Measurements from ENCODE around the gene DUSP16.

Gene DUSP16

DNA sequence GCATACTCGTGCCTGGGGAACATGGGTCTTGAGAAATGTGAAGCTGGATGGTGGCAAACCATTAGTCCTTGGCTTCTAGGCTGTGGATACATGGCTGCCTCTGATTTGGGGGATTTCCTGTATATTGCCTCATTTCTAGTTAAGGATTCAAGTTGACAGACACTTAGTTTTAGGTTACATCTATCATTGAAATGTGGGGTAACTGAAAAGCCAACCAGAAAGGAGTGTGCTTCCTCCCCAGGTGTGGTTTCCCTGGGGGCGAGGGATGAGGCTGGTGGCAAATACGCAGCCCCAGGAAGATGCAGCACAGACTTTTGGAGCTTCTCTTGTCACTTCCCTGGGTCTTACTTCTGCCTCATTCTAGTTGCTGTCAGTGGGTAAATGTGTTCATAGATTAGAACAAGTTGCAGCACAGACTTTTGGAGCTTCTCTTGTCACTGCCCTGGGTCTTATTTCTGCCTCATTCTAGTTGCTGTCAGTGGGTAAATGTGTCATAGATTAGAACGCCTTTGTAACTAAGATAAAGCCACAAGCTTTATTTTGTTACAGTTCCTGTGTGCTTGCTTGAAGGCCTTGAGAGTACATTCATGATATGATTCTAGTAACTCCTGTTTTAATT, 120.7 kb downstream of the DUSP16 start:
- Histone ChIP-seq H3K18ac (ENCODE audit: low read length) (no peak overlapping the region), H3K23ac (ENCODE audit: low read depth, low read length, poor library complexity) (no peak overlapping the region), H3K9me3 (replicated peaks in 1 of 2; ENCODE audit: control insufficient read depth in 2 of 2, insufficient read depth in 1 of 2, low read depth in 1 of 2, low read length in 2 of 2) (no peaks in the 10 kb centered on the region), H2AK5ac (ENCODE audit: low read depth, low read length) (no peak overlapping the region), H3K4me1 (ENCODE audit: control insufficient read depth in 2 of 2, insufficient read depth in 1 of 2, low read depth in 1 of 2, low read length in 2 of 2) (no peaks in the 10 kb centered on the region), H4K8ac (ENCODE audit: low read depth, low read length) (no peak overlapping the region), H3K4ac (ENCODE audit: low read length) (no peak overlapping the region), H3K4me3 (ENCODE audit: low read length in 2 of 2) (no peak overlapping the region), H4K91ac (ENCODE audit: low read depth, low read length, poor library complexity) (no peak overlapping the region), H3K4me2 (ENCODE audit: insufficient read depth, low read length, poor library complexity, severe bottlenecking) (no peak overlapping the region), H2BK15ac (ENCODE audit: low read length) (no peak overlapping the region), H2AFZ (ENCODE audit: low read length) (no peak overlapping the region), H2BK5ac (ENCODE audit: low read length) (no peak overlapping the region), H3K27me3 (ENCODE audit: control insufficient read depth in 3 of 3, insufficient read depth in 3 of 3, low read depth in 1 of 3, low read length in 3 of 3) (no peaks in the 10 kb centered on the region), H3K27ac (replicated peaks; ENCODE audit: low read length) (no peak overlapping the region), H3K9ac (ENCODE audit: low read depth, low read length, poor library complexity) (no peak overlapping the region), H3K79me1 (ENCODE audit: low read depth, low read length) (no peaks in the 10 kb centered on the region), H3K36me3 (replicated peaks in 1 of 2; ENCODE audit: control insufficient read depth in 2 of 2, insufficient read depth in 2 of 2, low read length in 2 of 2) (no peaks in the 10 kb centered on the region), H2BK120ac (ENCODE audit: low read depth, low read length) (no peak overlapping the region), H3K14ac (ENCODE audit: low read length) (no peak overlapping the region), H2BK12ac (ENCODE audit: low read length) (no peak overlapping the region)
- WGBS, 2 donors (ENCODE audit: extremely low coverage in 2 of 2, insufficient read length in 2 of 2, insufficient replicate concordance in 1 of 2): no CpG with 5 or more reads among the region's 4 CpGs
- DNase-seq (ENCODE audit: low spot score): no peak

DNA sequence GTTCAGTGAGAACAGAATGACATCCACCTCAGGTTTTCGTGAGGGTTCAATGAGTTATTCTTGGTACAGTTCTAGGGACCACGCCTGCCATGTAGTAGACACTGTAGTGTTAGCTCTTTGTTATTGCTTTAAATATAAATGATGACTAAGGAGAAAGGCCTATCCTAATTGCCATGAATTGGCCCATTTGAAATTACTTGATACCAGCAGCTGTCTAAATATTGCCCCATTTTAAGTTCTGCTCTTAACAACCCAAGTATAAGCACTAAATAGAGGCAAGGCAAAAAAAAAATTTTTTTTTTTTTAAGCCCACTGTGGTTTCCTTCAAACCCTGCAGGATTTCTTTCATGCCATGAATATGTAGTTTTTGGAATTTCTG, 121.2 kb downstream of the DUSP16 start:
- Histone ChIP-seq H3K9me3 (replicated peaks in 1 of 2; ENCODE audit: control insufficient read depth in 2 of 2, insufficient read depth in 1 of 2, low read depth in 1 of 2, low read length in 2 of 2) (no peaks in the 10 kb centered on the region), H2AFZ (ENCODE audit: low read length) (no peak overlapping the region), H3K4ac (ENCODE audit: low read length) (no peak overlapping the region), H3K23ac (ENCODE audit: low read depth, low read length, poor library complexity) (no peak overlapping the region), H3K4me3 (ENCODE audit: low read length in 2 of 2) (no peak overlapping the region), H3K27ac (replicated peaks; ENCODE audit: low read length) (no peak overlapping the region), H2BK120ac (ENCODE audit: low read depth, low read length) (no peak overlapping the region), H4K8ac (ENCODE audit: low read depth, low read length) (no peak overlapping the region), H3K79me1 (ENCODE audit: low read depth, low read length) (no peaks in the 10 kb centered on the region), H3K36me3 (replicated peaks in 1 of 2; ENCODE audit: control insufficient read depth in 2 of 2, insufficient read depth in 2 of 2, low read length in 2 of 2) (no peaks in the 10 kb centered on the region), H3K4me1 (ENCODE audit: control insufficient read depth in 2 of 2, insufficient read depth in 1 of 2, low read depth in 1 of 2, low read length in 2 of 2) (no peaks in the 10 kb centered on the region), H4K91ac (ENCODE audit: low read depth, low read length, poor library complexity) (no peak overlapping the region), H2AK5ac (ENCODE audit: low read depth, low read length) (no peak overlapping the region), H3K9ac (ENCODE audit: low read depth, low read length, poor library complexity) (no peak overlapping the region), H3K18ac (ENCODE audit: low read length) (no peak overlapping the region), H2BK12ac (ENCODE audit: low read length) (no peak overlapping the region), H3K27me3 (ENCODE audit: control insufficient read depth in 3 of 3, insufficient read depth in 3 of 3, low read depth in 1 of 3, low read length in 3 of 3) (no peaks in the 10 kb centered on the region), H3K4me2 (ENCODE audit: insufficient read depth, low read length, poor library complexity, severe bottlenecking) (no peak overlapping the region), H3K14ac (ENCODE audit: low read length) (no peak overlapping the region), H2BK15ac (ENCODE audit: low read length) (no peak overlapping the region), H2BK5ac (ENCODE audit: low read length) (no peak overlapping the region)
- DNase-seq (ENCODE audit: low spot score): no peak
- WGBS, 2 donors (ENCODE audit: extremely low coverage in 2 of 2, insufficient read length in 2 of 2, insufficient replicate concordance in 1 of 2): no CpG with 5 or more reads among the region's 2 CpGs

DNA sequence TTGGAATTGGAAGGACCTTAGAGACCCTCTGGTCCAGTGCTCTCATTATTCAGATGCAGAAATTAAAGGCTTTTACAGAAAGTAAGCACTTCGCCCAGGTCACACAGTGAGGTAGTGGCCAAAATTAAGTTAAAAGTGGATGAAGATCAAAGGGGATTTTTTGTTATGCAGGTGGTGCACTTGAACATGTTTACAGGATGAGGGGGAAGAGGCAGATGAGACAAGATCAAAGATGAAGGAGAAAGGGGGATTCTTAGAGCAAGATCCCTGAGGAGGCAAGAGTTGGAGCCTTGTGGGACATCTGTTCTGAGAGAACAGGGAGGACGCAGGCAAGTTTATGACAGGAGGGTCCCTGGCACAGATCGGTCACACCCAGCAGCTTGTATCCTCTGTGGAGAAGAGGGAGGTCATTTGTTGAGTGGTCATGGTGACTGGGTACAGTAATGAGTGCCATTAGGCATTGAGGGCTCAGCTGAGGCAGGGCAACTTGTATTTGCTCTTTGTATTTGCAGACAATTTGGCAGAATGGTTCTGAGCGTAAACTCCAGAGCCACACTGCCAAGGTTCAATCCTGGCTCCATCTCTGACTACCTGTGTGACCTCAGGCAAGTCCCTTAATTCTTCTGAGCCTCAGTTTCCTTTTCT, 121.8 kb downstream of the DUSP16 start:
- Histone ChIP-seq H3K27ac (replicated peaks; ENCODE audit: low read length) (no peak overlapping the region), H2AK5ac (ENCODE audit: low read depth, low read length) (no peak overlapping the region), H4K91ac (ENCODE audit: low read depth, low read length, poor library complexity) (no peak overlapping the region), H3K9ac (ENCODE audit: low read depth, low read length, poor library complexity) (no peak overlapping the region), H3K4me3 (ENCODE audit: low read length in 2 of 2) (no peak overlapping the region), H2BK15ac (ENCODE audit: low read length) (no peak overlapping the region), H2BK120ac (ENCODE audit: low read depth, low read length) (no peak overlapping the region), H3K79me1 (ENCODE audit: low read depth, low read length) (no peaks in the 10 kb centered on the region), H3K18ac (ENCODE audit: low read length) (no peak overlapping the region), H4K8ac (ENCODE audit: low read depth, low read length) (no peak overlapping the region), H3K14ac (ENCODE audit: low read length) (no peak overlapping the region), H2BK5ac (ENCODE audit: low read length) (no peak overlapping the region), H2BK12ac (ENCODE audit: low read length) (no peak overlapping the region), H3K27me3 (ENCODE audit: control insufficient read depth in 3 of 3, insufficient read depth in 3 of 3, low read depth in 1 of 3, low read length in 3 of 3) (no peaks in the 10 kb centered on the region), H3K23ac (ENCODE audit: low read depth, low read length, poor library complexity) (no peak overlapping the region), H3K4me1 (ENCODE audit: control insufficient read depth in 2 of 2, insufficient read depth in 1 of 2, low read depth in 1 of 2, low read length in 2 of 2) (no peaks in the 10 kb centered on the region), H2AFZ (ENCODE audit: low read length) (no peak overlapping the region), H3K4ac (ENCODE audit: low read length) (no peak overlapping the region), H3K36me3 (replicated peaks in 1 of 2; ENCODE audit: control insufficient read depth in 2 of 2, insufficient read depth in 2 of 2, low read length in 2 of 2) (no peaks in the 10 kb centered on the region), H3K4me2 (ENCODE audit: insufficient read depth, low read length, poor library complexity, severe bottlenecking) (no peak overlapping the region), H3K9me3 (replicated peaks in 1 of 2; ENCODE audit: control insufficient read depth in 2 of 2, insufficient read depth in 1 of 2, low read depth in 1 of 2, low read length in 2 of 2) (no peaks in the 10 kb centered on the region)
- no CpG with 5 or more reads among the region's 4 CpGs for WGBS, 2 donors (ENCODE audit: extremely low coverage in 2 of 2, insufficient read length in 2 of 2, insufficient replicate concordance in 1 of 2)
- no peak for DNase-seq (ENCODE audit: low spot score)

DNA sequence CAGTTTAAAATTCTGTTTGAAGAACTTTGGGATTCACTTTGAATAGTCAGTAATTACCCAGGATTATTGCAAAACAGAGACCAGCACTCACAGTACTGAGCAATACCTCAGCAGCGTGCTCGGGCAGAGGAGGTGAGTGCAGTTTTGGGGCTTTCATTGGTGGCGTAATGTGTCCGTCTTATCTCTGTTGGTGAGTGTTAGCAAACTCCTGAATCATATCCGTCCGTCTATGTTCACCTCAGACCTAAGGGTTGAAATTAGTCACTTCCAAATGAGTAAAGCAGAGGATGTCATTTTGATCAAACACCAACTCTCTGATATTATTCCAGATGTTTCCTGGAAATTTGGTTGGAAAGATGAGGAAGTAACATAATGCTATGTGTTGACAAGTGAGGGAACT, 123.0 kb downstream of the DUSP16 start:
- Histone ChIP-seq H3K4me3 (ENCODE audit: low read length in 2 of 2) (no peak overlapping the region), H2BK12ac (ENCODE audit: low read length) (no peak overlapping the region), H3K18ac (ENCODE audit: low read length) (no peak overlapping the region), H3K36me3 (replicated peaks in 1 of 2; ENCODE audit: control insufficient read depth in 2 of 2, insufficient read depth in 2 of 2, low read length in 2 of 2) (no peaks in the 10 kb centered on the region), H2BK120ac (ENCODE audit: low read depth, low read length) (no peak overlapping the region), H2AK5ac (ENCODE audit: low read depth, low read length) (no peak overlapping the region), H3K4me2 (ENCODE audit: insufficient read depth, low read length, poor library complexity, severe bottlenecking) (no peak overlapping the region), H3K27ac (replicated peaks; ENCODE audit: low read length) (no peak overlapping the region), H4K8ac (ENCODE audit: low read depth, low read length) (no peak overlapping the region), H3K9me3 (replicated peaks in 1 of 2; ENCODE audit: control insufficient read depth in 2 of 2, insufficient read depth in 1 of 2, low read depth in 1 of 2, low read length in 2 of 2) (no peaks in the 10 kb centered on the region), H3K4ac (ENCODE audit: low read length) (no peak overlapping the region), H3K9ac (ENCODE audit: low read depth, low read length, poor library complexity) (no peak overlapping the region), H3K14ac (ENCODE audit: low read length) (no peak overlapping the region), H4K91ac (ENCODE audit: low read depth, low read length, poor library complexity) (no peak overlapping the region), H3K79me1 (ENCODE audit: low read depth, low read length) (no peaks in the 10 kb centered on the region), H3K27me3 (ENCODE audit: control insufficient read depth in 3 of 3, insufficient read depth in 3 of 3, low read depth in 1 of 3, low read length in 3 of 3) (no peaks in the 10 kb centered on the region), H2AFZ (ENCODE audit: low read length) (no peak overlapping the region), H2BK5ac (ENCODE audit: low read length) (no peak overlapping the region), H3K4me1 (ENCODE audit: control insufficient read depth in 2 of 2, insufficient read depth in 1 of 2, low read depth in 1 of 2, low read length in 2 of 2) (no peaks in the 10 kb centered on the region), H2BK15ac (ENCODE audit: low read length) (no peak overlapping the region), H3K23ac (ENCODE audit: low read depth, low read length, poor library complexity) (no peak overlapping the region)
- DNase-seq (ENCODE audit: low spot score): no peak
- no CpG with 5 or more reads among the region's 6 CpGs for WGBS, 2 donors (ENCODE audit: extremely low coverage in 2 of 2, insufficient read length in 2 of 2, insufficient replicate concordance in 1 of 2)
